ENCODE data around the gene DLG2. TPM values are rescaled to one million over a fixed set of nuclear protein-coding genes. Genes with fewer than 3 reads are reported as not detected.

Gene DLG2
- total and polyA plus RNA-seq, 9 of the 15 experiments (the other 6 are each of a cell fraction or from before 2014, with no cell fraction given), result 0.52 to 1.6 (median 0.95) TPM

DNA sequence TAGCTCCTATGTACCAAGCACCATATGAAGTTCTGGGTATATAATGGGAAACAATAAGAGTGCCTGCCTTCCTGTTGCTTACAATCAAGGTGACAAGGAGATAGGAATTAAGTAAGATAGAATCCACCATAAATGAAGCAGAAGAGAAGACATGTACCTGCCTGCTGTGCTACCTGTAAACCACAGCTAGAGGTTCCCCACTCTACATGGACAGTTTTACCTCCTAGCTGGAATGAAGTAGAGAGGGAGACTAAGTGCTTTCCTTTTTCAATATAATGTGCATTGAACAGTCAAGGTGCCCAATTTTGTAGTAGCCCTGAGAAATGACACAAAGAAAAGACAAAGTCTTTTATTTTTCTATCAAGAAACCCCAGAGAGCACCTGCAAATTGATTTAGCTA lies 984.6 kb downstream of the DLG2 start:
- in situ Hi-C loops (cut with MboI), result no loop called here
- BruUV-seq (replicated peaks), result no TSS peak

More for the DNA sequence above, 984.6 kb downstream of the DLG2 start:
- POLR2A ChIA-PET, result interaction anchor here (0.6 kb wide), 1 partner anchor 302 kb away, joined by 3 read pairs; no protein-coding TSS in a partner anchor
- Histone ChIP-seq H3K4me2 (ENCODE audit: insufficient read depth, low read length) (no peak overlapping the region), H3K79me2 (ENCODE audit: control insufficient read depth, insufficient read depth, low read length) (no peaks in the 10 kb centered on the region), H2AFZ (ENCODE audit: low read depth, low read length) (no peak overlapping the region), H3K4me1 (replicated peaks in 1 of 2; ENCODE audit: control insufficient read depth in 2 of 2, insufficient read depth in 2 of 2, low read length in 2 of 2) (no peaks in the 10 kb centered on the region), H3K9ac (ENCODE audit: insufficient read depth in 1 of 2, low read depth in 2 of 2, low read length in 2 of 2) (no peak overlapping the region), H4K20me1 (replicated peaks; ENCODE audit: control insufficient read depth, insufficient read depth, low read length) (no peaks in the 10 kb centered on the region), H3K4me3 (no peak overlapping the region), H3K27ac (ENCODE audit: extremely low read depth, low read depth, low read length) (no peak overlapping the region), H3K27me3 (ENCODE audit: control insufficient read depth in 2 of 2, insufficient read depth in 2 of 2, low read length in 2 of 2) (no peaks in the 10 kb centered on the region), H3K9me1 (ENCODE audit: control insufficient read depth, insufficient read depth, low read length) (no peaks in the 10 kb centered on the region), H3K9me3 (replicated peaks; ENCODE audit: control insufficient read depth, insufficient read depth, low read depth, low read length) (no peaks in the 10 kb centered on the region; the same call in 1 of the 2 replicates), H3K36me3 (ENCODE audit: control insufficient read depth, insufficient read depth, low read length) (no peaks in the 10 kb centered on the region)
- ATAC-seq (no peak), FAIRE-seq (no peak), DNase-seq (ENCODE audit: extremely low read depth in 1 of 4, low spot score in 3 of 4) (no peak)
- CTCF ChIA-PET (ENCODE audit: low intra/inter-chr PET ratio), result no interaction called here
- no peak for TF ChIP-seq EZH2 (IDR thresholded peaks at IDR 0.05; ENCODE audit: borderline replicate concordance, low read depth, low read length)
- no peak for TF ChIP-seq ZBTB49 (CRISPR knock-in tag; IDR thresholded peaks at IDR 0.05; ENCODE audit: borderline replicate concordance)
- no peak for TF ChIP-seq TARDBP (IDR thresholded peaks at IDR 0.05)
- TF ChIP-seq EWSR1 (IDR thresholded peaks at IDR 0.05; ENCODE audit: borderline replicate concordance, low read depth, partially characterized antibody), result no peak
- TF ChIP-seq STAT5A (IDR thresholded peaks at IDR 0.05; ENCODE audit: borderline replicate concordance, low read length), result no peak
- TF ChIP-seq POLR2B (IDR thresholded peaks at IDR 0.05; ENCODE audit: low read depth, partially characterized antibody), result no peak
- TF ChIP-seq DLX4 (CRISPR knock-in tag; IDR thresholded peaks at IDR 0.05), result no peak
- no peak for TF ChIP-seq ZNF12 (CRISPR knock-in tag; IDR thresholded peaks at IDR 0.05)
- TF ChIP-seq ZNF699 (CRISPR knock-in tag; IDR thresholded peaks at IDR 0.05; ENCODE audit: insufficient replicate concordance), result no peak
- TF ChIP-seq NUFIP1 (IDR thresholded peaks at IDR 0.05; ENCODE audit: partially characterized antibody), result no peak
- no peak for TF ChIP-seq IFI16 (CRISPR knock-in tag; IDR thresholded peaks at IDR 0.05)
- intact Hi-C loops (cut with micrococcal nuclease), result no loop called here

All from K562 (cell line).